Memory B cell (primary cell): ENCODE results near the gene C5orf58.
A peak's percentile ranks its signal among the peaks of the same experiment; 100 is the strongest.

Experiments
- ATAC-seq: fragments of 150-1000 bp; cut with Tn5 transposase; 2 replicates; pipeline ENCODE4 v1.10.0; 2021; ENCODE audit warnings: low read depth, mild to moderate bottlenecking, moderate library complexity
- DNase-seq, 2 donors: peaks; one replicate each; pipeline ENCODE4 v3.0.0; 2022; ENCODE audit warnings: low spot score in 2 of 2
- H3K27ac Mint-ChIP-seq: one replicate; pipeline ENCODE4 v1.8.0; 2022; ENCODE audit warnings: mild to moderate bottlenecking, moderate library complexity, mixed read lengths
- H3K27me3 Mint-ChIP-seq: one replicate; pipeline ENCODE4 v1.8.0; 2022; ENCODE audit warnings: mixed read lengths
- H3K36me3 Mint-ChIP-seq: one replicate; pipeline ENCODE4 v1.8.0; 2022; ENCODE audit warnings: mild to moderate bottlenecking, mixed read lengths
- H3K4me1 Mint-ChIP-seq: one replicate; pipeline ENCODE4 v1.8.0; 2022; ENCODE audit warnings: mixed read lengths
- H3K4me3 Mint-ChIP-seq: one replicate; pipeline ENCODE4 v1.8.0; 2022; ENCODE audit warnings: mild to moderate bottlenecking, moderate library complexity, mixed read lengths
- H3K9me3 Mint-ChIP-seq: one replicate; pipeline ENCODE4 v1.8.0; 2022; ENCODE audit warnings: mixed read lengths

Gene C5orf58

DNA sequence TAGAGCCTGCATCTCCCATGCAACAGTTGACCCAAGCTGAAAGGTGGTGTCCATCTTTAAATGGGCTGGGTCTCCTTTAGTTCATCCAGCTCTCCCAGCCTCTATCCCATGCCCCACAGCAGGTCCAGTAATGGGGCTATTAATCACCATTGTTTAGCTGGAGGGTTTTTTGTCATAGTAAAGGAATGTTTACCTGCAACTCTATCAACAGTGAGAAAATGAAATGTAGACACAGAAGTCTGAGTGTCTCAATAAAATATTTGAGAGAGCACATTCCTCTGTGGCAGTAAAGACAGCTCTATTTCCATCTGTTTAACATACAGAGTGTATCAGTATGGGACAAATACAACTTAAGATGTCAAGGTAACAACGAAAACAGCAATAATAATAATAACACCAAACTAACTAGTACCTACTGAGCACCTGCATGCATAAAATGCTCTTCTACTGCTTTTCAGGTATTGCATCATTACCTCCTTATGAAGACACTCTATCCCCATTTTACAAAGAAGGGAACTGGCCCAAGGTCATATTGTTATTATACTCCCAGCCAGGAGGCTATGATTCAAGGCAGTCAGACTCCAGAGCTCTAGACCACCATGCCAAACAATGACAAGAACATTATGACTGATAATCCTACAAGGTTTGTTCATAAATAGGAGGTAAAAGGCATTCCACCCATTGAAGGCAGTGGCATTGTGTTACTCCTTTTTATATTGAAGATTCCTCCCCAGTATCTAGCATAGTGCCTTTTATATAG lies 21.0 kb upstream of the C5orf58 start:
- H3K27me3 Mint-ChIP-seq, result peaks cover 13% of the 10 kb centered on the region
- H3K9me3 Mint-ChIP-seq, result peaks cover 1% of the 10 kb centered on the region
- ATAC-seq, result no peak

DNA sequence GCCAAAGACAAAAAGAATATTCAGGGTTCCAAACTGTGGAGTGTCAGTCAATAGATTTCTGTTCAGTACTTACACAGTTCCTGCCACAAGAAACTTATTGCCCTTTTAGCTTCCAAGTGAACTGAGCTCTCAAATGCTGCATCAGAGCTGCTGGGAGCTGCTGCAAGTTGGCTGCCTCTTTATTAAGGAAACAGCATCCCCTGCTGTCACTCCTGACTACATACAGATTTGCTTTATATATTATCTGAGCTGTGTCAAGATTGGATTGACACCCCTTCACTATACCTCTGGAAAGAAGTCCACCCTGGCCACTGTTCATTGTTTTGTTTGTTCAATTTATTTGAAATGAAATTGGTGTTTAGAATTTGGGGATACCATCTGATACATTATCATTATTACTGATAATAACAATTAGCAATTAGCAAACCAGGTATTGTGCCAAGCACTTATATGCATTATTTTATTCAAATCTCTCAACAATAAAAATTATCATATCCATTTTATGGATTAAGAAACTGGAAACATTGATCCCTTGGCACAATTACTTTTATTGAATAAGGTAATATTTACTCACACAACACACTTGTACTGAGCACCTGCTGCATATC lies 16.4 kb upstream of the C5orf58 start:
- DNase-seq (no peak), ATAC-seq (no peak)
- Mint-ChIP-seq H3K4me1 (peaks cover 8% of the 10 kb centered on the region), H3K27ac (no peak overlapping the region), H3K4me3 (no peak overlapping the region), H3K27me3 (no peaks in the 10 kb centered on the region), H3K9me3 (no peaks in the 10 kb centered on the region), H3K36me3 (no peaks in the 10 kb centered on the region)

More for the DNA sequence above, 21.0 kb upstream of the C5orf58 start:
- no peak overlapping the region for H3K27ac Mint-ChIP-seq
- no peaks in the 10 kb centered on the region for H3K36me3 Mint-ChIP-seq
- no peak for DNase-seq
- no peak overlapping the region for H3K4me3 Mint-ChIP-seq
- H3K4me1 Mint-ChIP-seq, result no peaks in the 10 kb centered on the region

DNA sequence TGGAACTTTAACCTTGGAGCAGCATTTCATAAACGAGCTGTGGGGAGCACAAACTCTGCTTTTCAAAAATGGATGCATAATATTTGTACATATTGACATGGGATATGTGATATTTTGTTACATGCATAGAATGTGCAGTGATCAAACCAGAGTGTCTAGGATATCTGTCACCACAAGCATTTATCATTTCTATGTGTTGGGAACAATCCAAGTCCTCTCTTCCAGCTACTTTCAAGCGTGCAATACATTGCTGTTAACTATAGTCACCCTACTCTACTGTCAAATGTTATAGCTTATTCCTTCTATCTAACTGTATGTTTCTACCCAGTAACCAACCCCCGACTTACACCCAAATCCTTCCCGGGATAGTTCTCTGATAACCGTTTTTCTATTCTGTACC lies 15.0 kb upstream of the C5orf58 start:
- DNase-seq (no peak), ATAC-seq (no peak)
- no peaks in the 10 kb centered on the region for H3K27me3 Mint-ChIP-seq
- H3K36me3 Mint-ChIP-seq, result no peaks in the 10 kb centered on the region
- no peak overlapping the region for H3K27ac Mint-ChIP-seq
- H3K4me3 Mint-ChIP-seq, result no peak overlapping the region
- H3K9me3 Mint-ChIP-seq, result no peaks in the 10 kb centered on the region
- peaks cover 8% of the 10 kb centered on the region for H3K4me1 Mint-ChIP-seq

DNA sequence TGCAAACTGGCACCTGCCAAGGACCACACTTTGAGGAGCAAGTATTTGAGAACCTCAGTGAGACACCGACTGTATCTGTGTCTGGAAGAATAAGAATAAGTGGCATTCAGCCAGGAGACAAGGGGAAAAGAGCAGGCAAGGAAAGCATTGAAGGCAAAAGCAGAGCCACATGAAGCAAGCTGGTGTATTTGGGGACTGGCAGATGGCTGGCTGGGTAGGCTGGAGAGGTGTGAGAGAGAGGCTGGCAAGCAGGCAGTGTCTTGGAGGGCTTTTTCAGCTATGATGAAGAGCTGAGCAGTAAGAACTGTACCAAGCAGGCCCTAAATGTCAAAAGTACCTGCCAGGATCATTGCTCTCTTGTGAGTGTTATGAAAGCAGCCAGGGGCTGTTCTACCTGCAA lies 14.1 kb upstream of the C5orf58 start:
- Mint-ChIP-seq H3K9me3 (no peaks in the 10 kb centered on the region), H3K27ac (no peak overlapping the region), H3K36me3 (no peaks in the 10 kb centered on the region), H3K27me3 (no peaks in the 10 kb centered on the region), H3K4me1 (peaks cover 8% of the 10 kb centered on the region), H3K4me3 (no peak overlapping the region)
- DNase-seq, result no peak
- no peak for ATAC-seq

DNA sequence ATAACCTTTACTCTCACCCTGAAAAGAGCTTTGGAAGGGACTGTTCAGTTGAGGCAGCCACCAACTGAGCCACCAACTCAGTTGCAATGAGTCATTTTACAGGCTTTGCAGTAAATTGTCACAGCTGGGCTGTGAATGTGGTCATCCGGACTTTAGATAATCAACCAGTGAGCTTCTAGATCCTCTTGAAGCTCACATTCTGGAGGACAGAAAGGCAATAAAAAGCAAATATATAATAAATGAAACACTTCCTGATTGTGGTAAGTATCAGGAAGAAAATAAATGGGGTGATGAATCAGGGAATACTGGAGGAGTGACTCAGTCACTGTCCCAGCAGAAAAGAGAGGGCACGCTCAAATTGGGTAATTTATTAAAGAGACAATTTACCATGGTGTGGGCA lies 13.2 kb upstream of the C5orf58 start:
- no peak for DNase-seq
- Mint-ChIP-seq H3K9me3 (no peaks in the 10 kb centered on the region), H3K27me3 (no peaks in the 10 kb centered on the region), H3K36me3 (no peaks in the 10 kb centered on the region), H3K27ac (no peak overlapping the region), H3K4me1 (peaks cover 8% of the 10 kb centered on the region), H3K4me3 (no peak overlapping the region)
- ATAC-seq, result no peak

DNA sequence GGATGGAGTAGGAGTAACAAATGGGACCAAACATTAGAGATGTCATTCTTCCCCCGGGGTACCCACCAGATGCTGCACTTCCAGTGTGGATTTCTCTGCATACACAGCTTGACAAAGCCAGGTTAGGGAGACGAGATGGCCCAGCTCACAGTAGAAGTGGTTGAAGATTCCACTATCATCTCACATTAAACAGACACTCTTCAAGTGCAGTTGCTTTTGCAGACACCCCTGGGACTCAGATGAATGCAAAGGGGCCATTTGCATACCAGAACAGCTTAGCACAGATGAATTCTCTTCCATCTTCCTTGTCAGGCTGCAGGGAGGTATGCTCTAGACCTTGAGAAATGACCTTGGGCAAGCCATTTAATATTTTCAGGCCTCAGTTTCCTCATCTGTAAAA lies 12.6 kb upstream of the C5orf58 start:
- H3K4me1 Mint-ChIP-seq, result peaks cover 8% of the 10 kb centered on the region
- H3K27me3 Mint-ChIP-seq, result peaks cover under 1% of the 10 kb centered on the region
- ATAC-seq (no peak), DNase-seq (no peak)
- H3K36me3 Mint-ChIP-seq, result no peaks in the 10 kb centered on the region
- no peak overlapping the region for H3K27ac Mint-ChIP-seq
- H3K9me3 Mint-ChIP-seq, result no peaks in the 10 kb centered on the region
- H3K4me3 Mint-ChIP-seq, result no peak overlapping the region

DNA sequence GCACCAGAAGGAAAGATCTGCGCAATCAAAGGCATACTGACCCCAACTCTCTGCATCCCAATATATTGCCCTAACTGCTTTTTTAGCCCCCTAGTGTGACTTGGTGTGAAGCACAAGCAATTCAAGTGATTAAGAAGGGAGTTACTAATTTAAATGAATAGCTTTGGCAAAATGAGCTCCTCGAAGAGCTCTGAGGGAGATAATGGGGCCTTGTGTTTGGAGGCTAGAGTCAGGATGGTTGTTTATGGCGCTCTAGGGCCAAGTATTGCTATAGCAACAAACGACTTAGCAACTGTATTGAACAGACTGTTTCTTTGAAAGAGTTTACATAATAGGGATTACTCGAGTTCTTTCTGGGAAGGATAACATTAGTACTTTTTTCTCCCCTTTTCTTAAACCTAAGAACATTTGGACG lies 11.5 kb upstream of the C5orf58 start:
- peaks cover 10% of the 10 kb centered on the region for H3K4me1 Mint-ChIP-seq
- no peaks in the 10 kb centered on the region for H3K36me3 Mint-ChIP-seq
- ATAC-seq (no peak), DNase-seq (no peak)
- no peak overlapping the region for H3K4me3 Mint-ChIP-seq
- H3K27ac Mint-ChIP-seq, result no peak overlapping the region
- H3K27me3 Mint-ChIP-seq, result peaks cover 5% of the 10 kb centered on the region
- no peaks in the 10 kb centered on the region for H3K9me3 Mint-ChIP-seq

DNA sequence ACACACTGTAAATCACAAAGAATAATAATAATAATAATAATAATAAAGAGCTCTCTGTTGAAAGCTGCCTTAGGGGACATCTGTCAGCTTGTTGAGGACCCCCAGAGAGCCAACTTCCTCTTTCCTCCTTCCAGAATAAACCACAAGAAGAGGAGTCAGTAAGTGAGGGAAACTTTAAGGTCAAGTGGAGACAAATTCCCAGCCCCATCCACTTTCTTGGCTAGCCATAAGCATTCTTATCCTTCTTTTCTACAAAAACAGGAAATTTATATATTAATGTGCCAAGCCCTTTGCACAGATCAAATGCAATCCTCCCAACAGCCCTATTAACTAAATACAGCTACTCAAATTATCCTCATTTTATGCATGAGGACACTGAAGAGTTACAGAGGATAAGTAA lies 9.4 kb upstream of the C5orf58 start:
- Mint-ChIP-seq H3K36me3 (no peaks in the 10 kb centered on the region), H3K4me1 (peaks cover 10% of the 10 kb centered on the region), H3K4me3 (no peak overlapping the region), H3K27ac (no peak overlapping the region), H3K27me3 (peaks cover 5% of the 10 kb centered on the region), H3K9me3 (no peaks in the 10 kb centered on the region)
- ATAC-seq (no peak), DNase-seq (no peak)

DNA sequence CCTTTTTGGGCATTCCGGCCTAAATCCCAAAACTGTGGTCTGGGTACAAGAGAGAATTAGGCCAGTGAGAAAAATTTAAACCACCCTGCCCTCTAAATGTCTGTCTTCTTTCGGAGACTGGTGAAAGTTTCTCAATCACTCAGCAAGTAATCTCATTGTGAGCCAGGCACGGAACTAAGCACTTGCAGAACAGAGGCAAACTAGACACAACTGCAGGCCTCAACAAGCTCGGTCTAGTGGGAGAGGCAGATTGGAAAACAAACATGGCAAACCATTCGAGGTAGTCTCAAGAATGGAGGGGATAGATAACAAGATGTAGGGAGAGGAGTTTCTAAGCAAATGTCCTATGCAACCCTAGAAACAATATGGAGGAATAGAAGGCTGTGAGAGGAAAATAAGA lies 8.9 kb upstream of the C5orf58 start:
- H3K4me3 Mint-ChIP-seq, result no peak overlapping the region
- ATAC-seq (no peak), DNase-seq (no peak)
- H3K9me3 Mint-ChIP-seq, result no peaks in the 10 kb centered on the region
- H3K27me3 Mint-ChIP-seq, result peaks cover 7% of the 10 kb centered on the region
- peaks cover 10% of the 10 kb centered on the region for H3K4me1 Mint-ChIP-seq
- H3K27ac Mint-ChIP-seq, result no peak overlapping the region
- no peaks in the 10 kb centered on the region for H3K36me3 Mint-ChIP-seq

DNA sequence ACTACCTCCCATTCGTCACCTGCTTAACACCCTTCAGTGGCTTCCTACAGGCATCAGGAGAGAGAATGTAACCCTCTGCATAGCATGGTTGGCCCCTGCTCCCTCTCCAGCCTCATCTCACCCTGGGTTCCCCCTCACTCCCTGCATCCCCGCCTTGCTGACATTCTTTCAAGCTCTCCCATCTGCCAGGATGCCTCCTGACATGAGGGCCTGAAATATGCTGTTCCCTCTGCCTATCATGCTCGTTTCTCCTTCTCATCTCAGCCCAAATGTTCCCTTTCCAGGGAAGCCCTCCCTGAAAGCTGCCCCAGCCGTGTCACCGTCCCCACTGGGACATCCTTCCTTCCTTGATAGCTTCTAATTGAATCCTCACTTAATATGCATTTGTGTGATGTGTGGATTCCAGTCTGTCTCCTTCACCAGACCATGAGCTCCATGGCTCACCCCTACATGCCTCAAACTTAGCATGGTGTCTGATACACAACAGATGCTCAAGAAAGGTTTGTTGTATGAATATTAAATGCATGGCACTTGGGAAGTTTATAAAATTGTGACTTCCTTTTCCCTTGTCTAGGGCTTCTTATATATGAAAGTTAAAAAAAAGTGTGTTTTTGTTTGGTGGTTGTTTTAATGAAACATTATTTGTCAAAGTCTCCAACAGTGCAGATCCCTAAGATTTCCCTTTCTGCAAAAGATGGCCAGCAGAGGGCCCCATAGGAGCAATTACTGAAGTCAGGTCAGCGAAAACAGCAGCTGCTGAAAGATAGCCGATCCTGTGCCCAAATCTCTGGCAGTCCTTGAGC lies 7.3 kb upstream of the C5orf58 start:
- Mint-ChIP-seq H3K36me3 (no peaks in the 10 kb centered on the region), H3K9me3 (no peaks in the 10 kb centered on the region), H3K27me3 (peaks cover 7% of the 10 kb centered on the region), H3K4me1 (peaks cover 2% of the 10 kb centered on the region), H3K4me3 (no peak overlapping the region), H3K27ac (no peak overlapping the region)
- peak; percentile 47 for ATAC-seq
- DNase-seq, result peak; percentile 55 to 63

DNA sequence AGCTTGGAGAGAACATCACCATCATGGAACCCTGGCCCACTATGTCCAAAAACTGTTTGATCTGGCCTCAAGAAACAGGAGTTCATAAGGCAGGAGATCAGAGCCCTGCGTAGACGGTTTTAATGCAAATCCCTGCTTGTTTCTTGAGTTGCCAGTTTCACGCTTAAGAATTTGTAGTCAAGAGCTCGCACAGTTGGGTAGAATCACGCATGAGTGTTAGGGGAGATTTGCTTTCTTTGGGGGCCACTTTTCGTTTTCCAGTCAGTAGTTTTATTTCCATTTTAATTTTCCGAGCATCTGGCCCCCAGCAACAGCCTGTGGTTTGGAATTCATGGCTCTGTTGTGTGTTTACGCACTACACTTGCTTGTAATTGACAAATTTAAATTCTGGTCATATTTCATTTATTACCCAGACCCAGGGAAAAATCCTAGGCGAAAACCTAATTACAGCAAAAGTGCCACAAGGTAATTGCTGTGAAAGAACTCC lies 6.6 kb upstream of the C5orf58 start:
- no peak for DNase-seq
- peaks cover 2% of the 10 kb centered on the region for H3K4me1 Mint-ChIP-seq
- no peak overlapping the region for H3K27ac Mint-ChIP-seq
- no peaks in the 10 kb centered on the region for H3K9me3 Mint-ChIP-seq
- H3K27me3 Mint-ChIP-seq, result peaks cover 7% of the 10 kb centered on the region
- ATAC-seq, result no peak
- H3K4me3 Mint-ChIP-seq, result no peak overlapping the region
- H3K36me3 Mint-ChIP-seq, result no peaks in the 10 kb centered on the region

DNA sequence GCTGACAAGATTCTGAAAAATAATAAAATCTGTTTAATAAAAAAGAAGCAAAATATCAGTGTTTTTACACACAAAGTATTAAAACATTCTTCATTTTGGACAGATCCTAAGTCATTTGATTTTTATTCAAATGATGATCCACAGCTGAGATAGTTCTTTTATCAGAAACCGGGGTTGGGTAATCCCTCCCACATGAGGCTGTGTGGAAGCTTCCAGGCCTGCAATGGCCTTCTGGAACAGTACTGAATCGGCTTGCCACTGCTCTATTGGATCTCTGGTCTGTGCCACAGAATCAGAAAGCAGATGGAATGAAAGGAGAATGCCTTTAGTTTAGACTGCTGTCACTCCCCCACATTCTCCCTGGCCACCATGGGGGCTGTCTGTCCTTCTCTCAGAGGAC lies 6.1 kb upstream of the C5orf58 start:
- DNase-seq (no peak), ATAC-seq (no peak)
- Mint-ChIP-seq H3K27ac (no peak overlapping the region), H3K36me3 (no peaks in the 10 kb centered on the region), H3K27me3 (peaks cover 7% of the 10 kb centered on the region), H3K9me3 (no peaks in the 10 kb centered on the region), H3K4me3 (no peak overlapping the region), H3K4me1 (peaks cover 2% of the 10 kb centered on the region)

DNA sequence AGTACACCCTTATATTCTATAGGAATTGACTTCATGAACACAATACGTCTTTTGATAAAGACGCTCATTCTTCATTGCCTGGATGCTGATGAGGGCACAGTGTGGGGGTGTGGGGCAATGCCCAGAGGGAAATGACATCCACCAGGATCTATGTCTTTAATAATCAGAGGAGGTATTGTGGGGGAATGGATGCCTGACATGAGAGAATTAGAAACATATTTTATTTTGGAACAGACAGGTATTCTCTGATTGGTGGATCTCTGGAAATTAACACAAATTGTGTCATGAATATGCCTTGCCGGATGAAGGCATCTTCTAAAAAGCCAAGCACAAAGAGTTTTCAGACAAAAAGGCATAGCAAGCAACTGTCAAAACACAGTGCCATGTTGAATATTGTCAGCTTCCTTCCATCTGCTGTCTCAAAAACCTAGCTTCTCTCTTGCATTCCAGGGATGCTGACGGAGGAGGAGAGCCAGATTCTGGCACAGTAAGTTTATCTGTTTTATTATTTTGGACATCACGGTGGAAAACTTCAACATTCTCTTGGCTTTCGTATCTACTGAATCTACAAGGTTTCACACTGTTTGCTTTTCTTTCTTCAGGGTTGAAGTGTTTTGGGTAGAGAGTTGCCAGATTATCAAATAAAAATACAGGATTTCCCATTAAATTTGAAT lies 3.9 kb upstream of the C5orf58 start:
- H3K27ac Mint-ChIP-seq, result no peak overlapping the region
- H3K9me3 Mint-ChIP-seq, result no peaks in the 10 kb centered on the region
- no peaks in the 10 kb centered on the region for H3K36me3 Mint-ChIP-seq
- peaks cover 2% of the 10 kb centered on the region for H3K4me1 Mint-ChIP-seq
- DNase-seq (no peak), ATAC-seq (no peak)
- H3K27me3 Mint-ChIP-seq, result peaks cover 7% of the 10 kb centered on the region
- H3K4me3 Mint-ChIP-seq, result no peak overlapping the region

DNA sequence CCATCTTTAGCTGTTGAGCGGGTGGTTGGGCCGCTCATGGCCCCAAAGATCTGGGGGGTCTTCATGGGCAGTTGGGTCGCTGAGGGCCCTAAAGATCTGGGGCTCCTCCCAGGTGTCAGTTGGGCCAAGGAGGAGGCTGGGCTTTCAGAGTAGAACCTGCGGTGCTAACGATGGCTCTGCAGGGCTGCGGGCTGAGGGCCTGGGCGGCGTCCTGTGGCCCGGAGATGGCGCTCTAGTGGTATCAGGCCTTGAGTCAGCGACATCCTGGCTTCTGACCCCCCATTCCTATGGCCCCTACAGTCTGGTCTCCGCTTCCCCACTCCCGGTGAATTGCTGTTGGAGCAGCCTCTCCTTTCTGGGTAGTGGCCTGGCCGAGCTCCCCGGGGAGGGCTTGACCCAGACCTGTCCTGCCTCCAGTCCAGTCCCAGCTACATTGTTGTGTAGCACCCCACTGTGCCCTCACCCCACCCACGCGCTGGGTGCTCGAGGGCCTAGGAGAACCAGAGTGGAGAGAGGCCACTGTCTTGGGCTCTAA lies 640 bp downstream of the C5orf58 start:
- Mint-ChIP-seq H3K9me3 (no peaks in the 10 kb centered on the region), H3K4me1 (no peaks in the 10 kb centered on the region), H3K36me3 (no peaks in the 10 kb centered on the region), H3K27ac (no peak overlapping the region), H3K4me3 (no peak overlapping the region), H3K27me3 (peaks cover 3% of the 10 kb centered on the region)
- ATAC-seq (no peak), DNase-seq (no peak)
